GM21723 (cell line): Measurements from ENCODE around the gene ASB16.
"Not testable (repeated sequence)": the region's sequence is repeated elsewhere in the genome, so short reads cannot be mapped to it uniquely, and the experiment has no call there.

ENCODE experiments used
- ATAC-seq: cut with Tn5 transposase; IDR thresholded peaks from one replicate; pipeline ENCODE4 v1.9.1; 2021; ENCODE audit warnings: mild to moderate bottlenecking, moderate library complexity; ENCODE audit not compliant: unreplicated experiment

The ASB16 gene

DNA sequence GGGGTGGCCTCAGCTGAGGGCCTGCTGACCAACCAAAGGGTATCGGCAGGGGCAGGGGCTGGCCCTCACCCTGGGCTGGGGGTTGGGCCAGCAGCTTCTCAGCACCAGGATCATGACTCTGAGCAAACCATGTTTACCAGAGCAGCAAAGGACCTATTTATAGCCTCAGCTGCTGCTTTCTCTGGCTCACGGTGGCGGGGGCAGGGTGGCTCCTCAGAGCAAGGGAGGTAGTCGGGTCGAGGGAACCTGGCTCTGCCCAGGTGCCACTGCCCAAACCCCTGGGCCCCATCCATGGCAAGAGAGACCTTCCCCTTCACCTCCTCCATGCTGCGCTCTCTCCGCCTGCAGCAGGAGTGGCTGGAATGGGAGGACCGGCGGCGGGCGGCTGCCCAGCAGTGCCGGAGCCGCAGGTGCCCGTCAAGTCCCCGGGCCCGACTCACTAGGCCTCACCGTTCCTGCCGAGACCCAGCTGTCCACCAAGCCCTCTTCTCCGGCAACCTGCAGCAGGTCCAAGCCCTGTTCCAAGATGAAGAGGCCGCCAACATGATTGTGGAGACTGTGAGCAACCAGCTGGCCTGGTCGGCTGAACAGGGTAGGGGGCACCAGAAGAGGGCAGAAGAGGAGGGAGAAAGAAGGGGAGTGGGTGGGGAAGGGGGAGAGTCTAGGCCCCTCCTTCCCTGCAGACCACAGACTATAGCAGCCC lies at the start of gene ASB16:
TSS of gene ASB16 (plus strand) at position 206 of the 703 bp plus-strand sequence. CDS start at position 292, 86 bp downstream.
- ATAC-seq, result no peak

DNA sequence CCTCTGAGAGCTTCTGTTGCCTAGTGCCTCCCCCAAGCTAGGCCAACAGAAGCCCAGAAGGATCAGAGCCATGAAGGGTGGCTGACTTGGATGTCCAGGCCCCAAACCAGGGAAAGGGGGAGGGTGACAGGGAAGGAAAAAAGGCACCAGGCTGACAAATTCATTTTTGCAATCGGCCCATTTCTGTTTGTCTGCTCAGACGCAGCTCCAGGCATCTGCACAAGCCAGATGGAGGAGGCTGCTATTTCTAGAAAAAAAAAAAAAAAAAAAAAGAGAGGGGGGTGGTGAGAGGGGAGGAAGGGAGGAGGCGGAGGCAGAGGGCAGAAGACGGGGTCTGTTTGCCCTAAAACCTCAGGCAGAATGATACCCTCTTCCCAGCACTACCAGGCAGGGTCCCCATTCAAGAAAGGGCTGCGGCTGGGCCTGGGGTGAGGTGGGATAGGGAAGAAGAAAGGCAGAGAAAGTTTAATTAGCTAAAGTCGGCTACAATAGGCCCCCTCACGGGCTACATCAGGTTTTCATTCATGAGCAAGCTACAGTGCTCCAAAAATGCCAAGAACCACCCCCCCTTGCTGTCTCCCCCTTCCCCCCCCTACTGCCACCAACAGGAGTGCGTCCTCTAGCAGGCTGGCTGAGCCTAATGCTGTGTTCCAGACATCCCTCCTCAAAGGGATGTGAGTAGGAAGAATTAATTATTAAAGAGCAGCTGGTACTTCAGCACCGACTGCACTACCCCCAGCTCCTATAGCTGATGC lies 49.5 kb upstream of the ASB16 start:
- no peak for ATAC-seq

GRCh38 chr17:44121997-44122815 lies 48.3 kb upstream of the ASB16 start:
- no peak for ATAC-seq

DNA sequence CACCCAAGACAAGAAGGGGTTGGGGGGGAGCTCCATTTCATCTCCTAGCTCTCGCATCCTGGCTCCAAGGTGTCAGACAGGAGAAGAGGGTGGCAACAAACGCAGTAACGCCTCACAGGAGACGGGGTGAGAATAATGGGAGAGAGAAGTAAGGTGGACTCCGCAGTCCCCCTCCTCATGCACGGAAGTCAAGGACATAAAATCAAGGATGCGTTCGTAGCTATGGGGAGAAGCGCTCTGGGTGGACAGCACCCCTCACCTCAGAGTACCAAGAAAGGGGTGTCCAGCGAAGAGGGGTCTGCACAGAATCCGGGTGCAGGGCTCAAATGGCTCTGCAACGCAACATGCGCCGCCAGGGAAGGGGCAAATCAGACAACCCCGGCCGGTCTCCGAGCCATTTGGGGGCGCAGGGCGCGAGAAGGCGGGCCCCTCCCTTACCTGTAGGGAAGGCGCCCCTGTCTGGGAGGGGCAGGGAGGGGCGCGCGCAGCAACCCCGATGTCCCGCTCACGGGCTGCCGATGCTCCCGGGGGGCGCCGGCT lies 47.6 kb upstream of the ASB16 start:
- ATAC-seq, result peak; percentile 21

DNA sequence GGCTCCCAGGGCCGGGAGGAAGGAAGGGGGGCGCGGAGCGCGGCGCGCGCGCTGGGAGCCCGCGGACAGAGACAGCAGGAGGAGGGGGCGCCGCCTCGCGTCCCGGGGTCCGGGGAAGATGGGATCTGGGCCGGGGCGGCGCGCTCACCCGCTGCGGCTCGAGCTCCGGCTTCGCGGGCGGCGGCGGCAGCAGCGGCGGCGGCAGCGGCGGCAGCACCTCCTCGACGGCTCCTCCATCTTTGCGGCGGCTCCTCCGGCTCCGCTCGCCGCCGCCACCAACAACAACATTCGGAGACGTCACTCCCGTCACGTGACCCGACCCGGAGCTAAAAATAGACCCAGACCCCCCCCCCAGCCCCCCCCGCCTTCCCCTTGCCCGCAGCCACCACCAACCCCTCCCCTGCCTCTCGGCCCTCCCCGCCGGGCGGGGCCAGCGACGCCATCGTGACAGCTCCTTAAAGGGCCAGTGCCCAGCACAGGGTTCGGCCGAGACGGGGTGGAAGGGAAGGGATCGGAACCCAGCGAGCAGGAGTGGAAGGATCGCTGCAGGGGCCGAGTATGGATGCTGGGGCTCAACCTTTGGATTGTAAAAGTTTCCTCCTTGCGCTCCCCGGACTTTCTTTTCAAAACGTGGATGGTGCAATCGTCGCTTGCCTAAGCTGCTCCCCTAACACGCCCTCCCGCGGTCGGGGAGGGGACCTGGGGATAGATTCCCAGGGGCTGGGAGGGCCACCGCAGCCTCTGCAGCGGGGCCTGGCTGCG lies 47.0 kb upstream of the ASB16 start, which contains the start of gene HDAC5:
TSS of gene HDAC5 (minus strand) at position 286 of the 762 bp plus-strand sequence. CDS start 6,126 bp downstream, outside the sequence.
- ATAC-seq, result peak; percentile 82

GRCh38 chr17:44124118-44124438 lies 46.4 kb upstream of the ASB16 start:
- ATAC-seq, result no peak

GRCh38 chr17:44128383-44128782 lies 42.1 kb upstream of the ASB16 start:
- ATAC-seq, result no peak

DNA sequence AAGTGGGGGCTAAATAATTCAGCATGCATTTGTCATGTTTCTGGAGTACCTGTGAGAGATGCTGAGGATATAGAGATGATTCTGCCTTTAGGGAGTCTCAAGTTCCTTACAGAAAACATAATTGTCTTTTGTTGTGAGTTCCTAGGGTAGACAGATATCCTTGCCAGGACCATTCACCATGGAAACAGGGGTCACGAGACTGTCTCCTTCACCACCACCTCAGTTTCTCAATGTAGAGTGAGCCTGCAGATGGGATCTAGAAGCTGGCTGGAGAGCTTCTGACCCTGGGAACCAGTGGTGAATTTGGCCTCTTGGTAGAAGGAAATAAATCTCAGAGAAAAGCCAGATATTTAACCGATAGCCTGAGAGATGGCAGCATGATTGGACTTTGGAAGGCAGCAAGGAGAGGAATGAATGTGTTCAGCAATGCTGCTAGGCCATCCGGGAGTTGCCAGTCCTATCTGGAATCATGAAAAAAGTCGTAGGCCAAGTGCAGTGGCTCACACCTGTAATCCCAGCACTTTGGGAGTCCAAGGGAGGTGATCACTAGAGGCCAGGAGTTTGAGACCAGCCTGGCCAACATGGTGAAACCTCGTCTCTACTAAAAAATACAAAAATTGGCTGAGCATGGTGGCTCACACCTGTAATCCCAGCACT lies 39.7 kb upstream of the ASB16 start:
- no peak for ATAC-seq

DNA sequence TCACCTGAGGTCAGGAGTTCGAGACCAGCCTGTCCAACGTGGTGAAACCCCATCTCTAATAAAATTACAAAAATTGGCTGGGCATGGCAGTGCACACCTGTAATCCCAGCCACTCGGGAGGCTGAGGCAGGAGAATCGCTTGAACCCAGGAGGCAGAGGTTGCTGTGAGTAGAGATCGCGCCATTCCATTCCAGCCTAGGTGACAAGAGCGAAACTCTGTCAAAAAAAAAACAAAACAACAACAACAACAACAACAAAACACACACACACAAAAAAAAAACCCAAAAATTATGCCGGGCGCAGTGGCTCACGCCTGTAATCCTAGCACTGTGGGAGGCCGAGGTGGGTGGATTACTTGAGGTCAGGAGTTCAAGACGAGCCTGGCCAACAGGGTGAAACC lies 39.1 kb upstream of the ASB16 start:
- not testable (repeated sequence) for ATAC-seq

- ATAC-seq, result no peak
These were observed 38.2 kb upstream of the ASB16 start for GRCh38 chr17:44132275-44132821.

GRCh38 chr17:44133918-44134476 lies 36.5 kb upstream of the ASB16 start:
- no peak for ATAC-seq

DNA sequence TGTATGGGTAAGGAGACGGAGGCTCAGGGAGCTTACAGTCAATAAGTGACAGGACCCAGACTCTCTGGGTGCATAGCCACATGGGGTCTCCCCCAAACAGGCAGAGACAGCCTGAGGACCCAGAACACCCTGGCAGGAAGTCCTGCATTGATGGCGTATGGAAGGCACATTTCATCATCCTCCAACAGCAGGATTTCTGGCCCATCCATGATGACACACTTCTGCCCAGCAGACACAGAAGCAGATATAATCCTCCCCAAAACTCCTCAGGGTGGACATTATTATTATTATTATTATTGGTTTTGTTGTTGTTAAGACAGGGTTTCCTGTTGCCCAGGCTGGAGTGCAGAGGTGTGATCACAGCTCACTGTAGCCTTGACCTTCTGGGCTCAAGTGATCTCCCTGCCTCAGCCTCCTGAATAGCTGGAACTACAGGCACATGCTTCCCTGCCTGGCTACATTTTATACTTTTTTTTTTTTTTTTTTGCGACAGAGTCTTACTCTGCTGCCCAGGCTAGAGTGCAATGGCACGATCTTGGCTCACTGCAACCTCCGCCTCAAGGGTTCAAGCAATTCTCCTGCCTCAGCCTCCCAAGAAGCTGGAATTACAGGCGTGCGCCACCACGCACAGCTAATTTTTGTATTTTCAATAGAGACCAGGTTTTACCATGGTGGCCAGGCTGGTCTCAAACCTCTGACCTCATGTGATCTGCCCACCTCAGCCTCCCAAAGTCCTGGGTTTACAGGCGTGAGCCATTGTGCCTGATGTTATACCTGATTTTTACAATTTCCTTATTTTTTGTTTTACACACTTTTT lies 35.5 kb upstream of the ASB16 start:
- no peak for ATAC-seq

DNA sequence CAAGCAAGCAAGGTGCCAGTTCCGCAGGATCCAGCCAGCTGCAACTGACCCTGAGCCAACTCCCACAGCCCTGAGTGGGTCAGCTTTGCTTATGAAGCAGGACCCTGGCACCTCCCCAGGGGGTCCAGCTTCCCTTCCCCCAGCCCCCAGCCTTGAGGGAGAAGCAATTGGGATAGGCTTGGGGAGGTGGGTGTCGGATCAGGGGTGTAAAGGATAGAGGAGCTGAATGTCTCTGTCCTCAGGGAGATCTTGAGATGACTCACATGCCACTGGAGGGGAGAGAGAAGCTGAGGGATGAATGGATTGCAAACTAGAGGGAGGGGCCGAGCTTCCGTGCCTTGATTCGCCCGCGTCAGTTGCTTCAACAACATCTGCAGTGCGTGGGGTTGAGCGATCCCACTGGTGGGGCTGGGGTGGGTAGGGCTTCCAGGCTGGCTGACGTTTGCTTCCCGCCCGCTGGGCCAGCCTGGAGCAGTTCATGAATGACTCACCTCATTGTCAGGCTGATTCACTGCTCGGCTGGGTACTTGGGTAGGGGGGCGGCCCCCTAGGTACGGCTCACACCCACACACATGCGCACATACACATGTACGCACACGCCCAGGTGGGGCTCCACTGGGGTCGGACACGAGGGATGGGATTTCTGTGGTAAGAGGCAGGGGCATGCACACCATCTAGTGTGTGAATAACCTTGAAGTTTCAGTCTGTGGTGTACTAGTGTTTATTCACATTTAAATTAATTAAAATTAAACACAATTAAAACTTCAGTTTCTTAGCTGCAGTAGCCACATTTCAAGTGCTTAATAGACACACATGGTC lies 32.4 kb upstream of the ASB16 start:
- no peak for ATAC-seq

GRCh38 chr17:44143921-44144320 lies 26.6 kb upstream of the ASB16 start:
- not testable (repeated sequence) for ATAC-seq

DNA sequence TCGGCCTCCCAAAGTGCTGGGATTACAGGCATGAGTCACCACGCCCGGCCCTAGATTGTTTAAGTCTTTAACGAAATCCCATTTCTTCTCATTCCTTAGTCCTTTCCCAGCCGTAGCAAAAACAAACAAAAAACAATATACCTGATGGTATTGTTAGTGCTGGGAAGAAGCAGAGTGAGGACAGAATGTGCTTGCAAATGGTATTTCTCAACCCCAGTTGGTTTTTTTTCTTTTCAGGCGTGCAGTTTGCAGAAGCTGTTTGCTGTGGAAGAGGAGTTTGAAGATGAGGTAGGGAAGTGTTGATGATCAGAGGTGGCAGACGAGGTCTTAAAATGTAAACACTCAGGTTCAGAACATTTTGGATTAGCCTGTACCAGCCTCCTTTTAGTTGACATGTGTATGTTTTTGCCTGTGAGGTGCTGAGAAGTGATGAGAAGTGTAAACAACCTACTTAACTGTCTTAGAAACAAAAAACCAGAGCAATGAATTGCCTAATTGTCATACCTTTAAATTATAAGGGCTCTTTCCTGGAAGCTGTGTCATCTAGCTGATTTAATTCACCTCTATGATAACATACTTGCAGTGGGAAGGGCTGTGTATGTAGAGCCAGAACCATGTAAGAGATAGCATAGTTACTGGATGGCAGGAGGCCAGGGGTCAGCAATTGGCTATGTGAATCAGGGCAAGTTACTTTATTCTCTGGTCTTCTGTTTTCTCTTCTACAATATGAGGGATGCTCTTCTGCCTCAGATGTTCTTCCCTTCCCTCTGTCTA lies 25.4 kb upstream of the ASB16 start:
- no peak for ATAC-seq

- ATAC-seq, result no peak
These were observed 23.8 kb upstream of the ASB16 start for GRCh38 chr17:44146375-44147346.
